HG02763 (cell line): Measurements from ENCODE around the gene LIPK.

Experiments used
- ATAC-seq: cut with Tn5 transposase; IDR thresholded peaks from one replicate; pipeline ENCODE4 v1.9.1; 2021; ENCODE audit warnings: mild to moderate bottlenecking, moderate library complexity; ENCODE audit not compliant: unreplicated experiment

The LIPK gene

DNA sequence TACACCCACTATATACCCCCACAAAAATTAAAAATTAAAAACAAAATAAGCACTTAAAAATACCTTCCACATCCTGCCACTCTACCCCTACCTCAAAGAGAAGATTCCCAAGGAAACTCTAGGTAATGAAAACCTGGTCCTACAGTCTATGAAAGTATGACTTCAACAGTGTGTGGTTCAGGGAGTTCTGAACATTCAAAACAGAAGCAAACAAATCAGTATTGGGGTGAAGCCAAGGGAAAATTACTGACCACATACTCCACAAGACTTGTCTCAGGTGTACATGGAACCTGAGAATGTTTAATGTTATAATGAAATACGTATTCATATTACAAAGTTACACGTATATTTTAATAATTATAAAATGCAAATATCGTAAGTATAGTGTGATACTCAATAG lies 76.2 kb downstream of the LIPK start:
- no peak for ATAC-seq

GRCh38 chr10:88783724-88784123 lies 77.7 kb downstream of the LIPK start:
- ATAC-seq = no peak

DNA sequence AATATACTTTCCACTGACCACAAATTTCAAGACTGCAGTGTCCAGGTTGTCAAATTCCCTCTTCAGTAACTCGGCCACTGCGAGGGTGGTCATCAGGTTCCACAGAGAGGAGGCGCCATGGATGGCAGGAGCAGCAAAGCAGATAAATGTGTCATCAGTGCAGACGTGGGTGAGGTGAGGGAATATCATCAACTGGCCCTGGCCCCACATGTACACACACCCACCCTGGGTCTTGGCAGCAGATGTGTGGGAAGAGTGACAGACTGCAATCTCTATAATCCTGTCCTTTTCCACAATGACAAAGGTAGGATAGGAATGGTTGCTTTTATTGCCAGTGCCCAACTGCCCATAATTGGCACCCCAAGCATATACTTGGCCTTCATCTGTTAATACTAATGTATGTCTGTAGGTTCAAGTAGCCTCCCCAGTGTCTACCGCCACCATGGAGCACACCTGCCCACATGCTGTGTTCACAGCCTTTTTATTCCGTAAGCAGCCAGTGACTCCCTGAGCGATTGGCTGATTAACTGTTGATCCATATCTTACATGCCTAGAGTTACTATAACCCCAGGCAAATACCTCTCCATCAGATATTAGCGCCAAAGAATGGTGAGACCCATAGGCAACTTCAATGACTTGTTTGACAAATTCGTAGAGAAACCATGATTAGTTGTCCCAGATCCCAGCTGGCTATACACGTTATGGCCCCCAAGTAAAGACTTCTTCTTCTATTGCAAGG lies 80.2 kb downstream of the LIPK start:
- ATAC-seq = no peak

- ATAC-seq = no peak
Observed at GRCh38 chr10:88787463-88787862, 81.4 kb downstream of the LIPK start.

- no peak for ATAC-seq
Observed at GRCh38 chr10:88788924-88789323, 82.9 kb downstream of the LIPK start.

DNA sequence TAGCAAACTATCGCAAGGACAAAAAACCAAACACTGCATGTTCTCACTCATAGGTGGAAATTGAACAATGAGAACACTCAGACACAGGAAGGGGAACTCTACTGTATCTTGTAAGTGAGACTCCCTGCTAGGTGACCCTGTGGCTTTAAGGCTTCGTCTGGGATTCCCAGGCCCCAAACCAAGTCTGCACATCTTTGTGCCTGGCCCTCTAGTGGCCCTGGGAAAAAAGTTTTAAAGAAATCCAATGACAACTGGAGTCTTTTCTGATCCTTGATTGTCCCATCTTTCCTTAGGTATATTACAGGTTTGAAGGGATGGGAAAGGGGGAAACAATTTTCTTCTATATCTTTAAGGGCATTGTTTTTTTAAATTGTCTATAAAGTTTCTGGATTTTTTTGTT lies 85.9 kb downstream of the LIPK start:
- ATAC-seq = no peak

DNA sequence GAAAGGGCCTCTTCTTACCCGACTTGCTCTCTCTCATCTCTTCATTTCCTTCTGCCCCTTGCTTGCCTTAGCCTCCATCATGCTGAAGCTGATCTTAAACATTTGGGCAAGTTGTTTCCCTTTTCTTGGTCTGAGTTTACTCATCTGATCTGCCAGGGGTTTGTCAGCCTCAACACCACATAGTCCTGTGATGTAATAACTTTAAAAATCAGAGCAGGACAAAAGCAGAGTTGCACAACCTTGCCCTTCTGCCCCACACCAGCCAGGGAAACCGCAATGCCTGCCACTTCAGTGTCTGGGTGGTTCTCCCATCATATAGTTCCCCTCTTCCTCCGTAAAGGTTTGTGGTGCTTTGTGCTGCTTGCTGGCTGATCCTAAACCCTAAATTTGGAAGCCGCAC lies 86.6 kb downstream of the LIPK start:
- ATAC-seq = no peak

DNA sequence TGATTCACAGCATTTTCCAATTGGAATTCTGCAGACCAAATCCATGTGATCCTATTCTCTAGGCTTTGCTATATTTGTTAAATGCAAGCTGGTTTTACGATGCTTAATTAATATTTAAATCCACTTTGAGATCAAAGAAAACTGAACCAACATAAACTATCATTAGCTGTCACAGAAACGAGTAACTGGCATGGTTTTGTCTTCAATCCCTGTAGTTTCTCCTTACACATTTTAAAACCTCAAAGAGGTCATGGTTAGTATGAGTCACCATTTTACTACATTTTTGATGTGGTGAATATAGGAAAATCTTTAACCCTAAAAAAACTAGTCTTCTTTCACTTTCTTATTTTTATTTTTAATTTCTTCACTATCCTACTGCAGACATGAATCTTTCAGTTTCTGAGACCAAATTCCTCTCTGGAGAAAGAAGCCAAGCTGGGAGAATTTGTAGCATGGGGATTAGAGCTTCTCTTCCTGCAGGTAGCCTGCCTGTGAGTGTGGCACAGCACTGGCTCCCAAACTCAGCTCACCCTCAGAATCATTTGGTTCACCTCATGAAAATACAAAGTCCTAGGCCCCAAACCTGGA lies 87.8 kb downstream of the LIPK start:
- no peak for ATAC-seq

DNA sequence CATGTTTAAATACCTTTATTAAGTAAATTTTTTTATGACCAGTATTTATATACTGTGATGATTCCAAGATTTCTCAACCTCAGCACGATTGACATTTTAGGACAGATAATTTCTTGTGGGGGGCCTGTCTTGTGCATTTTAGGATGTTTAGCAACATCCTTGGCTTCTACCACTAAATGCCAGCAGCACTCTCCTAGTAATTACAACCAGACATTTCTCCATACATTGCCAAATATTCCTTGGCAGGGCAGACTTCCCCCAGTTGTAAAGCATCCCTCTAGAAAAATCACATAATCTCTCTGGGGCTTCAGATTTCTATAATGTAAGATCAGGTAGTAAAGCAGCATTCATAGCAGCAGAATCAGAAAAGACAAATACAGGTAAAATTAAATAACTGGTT lies 88.7 kb downstream of the LIPK start:
- ATAC-seq = no peak

DNA sequence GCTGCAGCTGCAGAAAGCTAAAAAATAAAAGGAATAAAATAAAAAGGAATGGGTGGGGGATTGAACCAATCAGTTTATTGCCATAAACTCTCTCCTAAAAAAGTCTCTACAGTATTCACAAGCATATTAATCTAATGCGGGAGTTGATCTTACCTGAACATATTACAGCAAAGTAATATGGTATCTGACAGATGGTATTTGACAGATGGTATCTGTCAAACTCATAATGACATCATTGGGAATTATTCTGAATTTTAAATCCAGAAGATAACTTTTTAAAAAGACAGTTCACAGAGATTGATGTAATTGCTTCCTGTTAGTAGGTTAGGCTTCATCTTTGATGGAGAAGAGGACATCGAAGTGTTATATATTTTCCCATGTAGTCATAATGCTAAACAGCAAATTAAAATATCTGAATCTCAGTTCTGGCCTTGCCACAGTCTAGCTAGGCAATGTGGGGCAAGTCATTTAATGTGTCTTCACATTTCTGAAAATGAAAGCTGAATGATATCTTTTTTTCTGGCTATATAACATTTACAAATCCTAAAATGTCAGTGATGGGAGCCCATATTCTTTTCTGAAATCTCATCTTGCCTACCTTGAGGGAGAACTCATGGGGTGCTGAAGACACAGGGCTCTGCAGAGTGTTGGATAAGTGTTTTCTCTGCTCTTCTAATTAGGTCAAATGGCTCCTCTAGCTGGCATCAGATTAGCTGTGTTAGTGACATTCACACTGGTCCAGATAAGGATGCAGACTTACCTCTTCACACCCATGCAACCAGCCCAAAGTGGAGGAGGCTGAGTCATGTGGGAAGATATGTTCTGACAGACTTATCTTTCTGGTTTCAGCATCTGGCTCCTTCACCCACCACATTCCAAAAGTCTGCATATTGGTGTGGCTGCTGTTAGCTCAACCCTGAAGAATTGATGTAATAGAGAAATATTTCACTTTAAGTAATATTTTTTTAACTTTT lies 94.4 kb downstream of the LIPK start:
- no peak for ATAC-seq
